HG03354 (cell line): ENCODE results near the gene CDK11B.

ENCODE experiments used
- ATAC-seq: cut with Tn5 transposase; IDR thresholded peaks from one replicate; pipeline ENCODE4 v1.9.1; 2021; ENCODE audit warnings: mild to moderate bottlenecking; ENCODE audit not compliant: unreplicated experiment, poor library complexity, severe bottlenecking

Gene CDK11B

DNA sequence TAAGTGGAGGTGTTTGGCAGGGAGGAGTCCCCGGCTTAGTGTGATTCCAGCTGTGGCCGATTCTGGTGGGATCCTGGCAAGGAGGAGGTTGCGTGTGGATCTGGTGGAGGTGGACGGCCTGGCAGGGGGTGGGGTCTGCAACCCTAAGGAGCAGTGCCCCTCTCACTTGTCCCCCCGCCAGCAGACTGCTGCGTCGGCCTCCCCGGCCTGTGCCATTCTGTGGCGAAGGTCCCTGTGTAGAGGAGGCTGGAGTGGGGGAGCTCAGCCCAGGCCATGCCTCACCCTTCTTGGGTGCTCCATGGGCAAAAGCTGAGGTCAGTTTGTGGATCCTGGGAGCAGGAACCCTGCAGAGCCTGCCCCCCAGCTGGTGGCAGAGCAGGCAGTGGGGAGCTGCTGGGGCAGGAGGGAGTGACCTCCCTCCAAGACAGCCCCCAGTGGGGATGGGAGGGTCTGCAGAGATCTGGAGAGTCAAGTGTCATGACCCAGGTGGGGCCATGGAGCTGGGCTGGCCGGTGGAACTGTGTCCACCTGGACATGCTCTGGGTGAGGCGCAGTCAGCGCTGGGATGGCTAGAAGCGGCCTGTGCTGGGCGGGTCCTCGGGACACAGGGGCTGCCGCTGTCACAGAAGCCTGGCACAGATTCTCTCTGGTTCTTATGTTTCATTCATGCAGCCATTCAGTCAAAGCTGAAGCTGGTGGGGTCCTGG is 38.2 kb downstream of the CDK11B start:
- ATAC-seq: no peak

- no peak for ATAC-seq
These were observed 38.9 kb downstream of the CDK11B start for GRCh38 chr1:1619917-1620361.

DNA sequence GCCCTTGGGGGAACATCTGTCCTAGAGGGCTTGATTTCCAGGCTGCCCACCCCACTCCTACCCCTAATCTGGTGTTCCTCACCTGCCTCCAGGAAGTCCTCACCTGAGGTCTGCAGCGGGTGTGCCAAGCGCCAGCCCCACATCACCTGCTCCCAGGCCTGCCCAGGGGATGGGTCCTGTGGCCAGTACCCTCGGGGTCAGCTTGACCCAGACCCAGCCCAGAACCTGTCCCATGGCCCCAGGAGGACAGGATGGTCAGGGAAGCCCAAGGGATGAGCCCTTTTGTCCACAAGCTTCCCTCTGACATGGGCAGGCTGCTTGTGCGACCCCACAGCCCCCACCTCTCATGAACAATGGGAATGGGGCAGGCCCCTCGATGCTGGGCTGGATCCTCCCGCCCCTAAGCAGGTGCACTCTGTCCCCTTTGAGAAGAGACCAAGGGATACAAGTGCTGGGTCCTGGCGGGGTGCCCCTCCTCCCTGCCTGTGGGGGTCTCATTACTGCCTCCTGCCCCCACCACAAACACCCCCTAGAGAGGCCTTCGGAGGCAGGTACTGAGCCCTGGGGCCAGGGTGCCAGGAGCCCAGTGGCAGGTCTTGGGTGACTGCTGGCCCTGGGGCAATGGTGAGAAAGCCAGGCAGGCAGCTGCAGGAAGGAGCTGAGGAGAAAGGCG is 40.3 kb downstream of the CDK11B start:
- ATAC-seq: no peak

DNA sequence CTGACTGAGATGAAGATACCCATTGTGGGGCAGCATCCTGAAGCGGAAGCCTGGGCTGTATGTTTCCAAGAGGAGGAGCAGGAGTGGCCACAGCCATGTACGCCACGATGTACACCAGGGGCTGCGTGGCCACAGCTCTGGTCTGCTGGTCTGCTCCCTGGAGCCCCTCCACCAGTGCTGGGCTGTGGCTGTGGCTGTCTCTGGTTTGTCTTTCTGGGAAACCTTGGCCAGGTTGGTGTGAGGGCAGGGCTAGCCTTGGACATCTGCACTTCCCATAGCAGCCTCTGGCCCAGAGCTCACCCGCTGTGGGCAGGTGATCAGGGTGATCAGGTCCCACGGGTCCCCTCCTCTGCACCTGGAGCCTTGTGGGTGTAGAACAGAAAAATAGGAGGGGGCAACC is 40.9 kb downstream of the CDK11B start:
- no peak for ATAC-seq

GRCh38 chr1:1617516-1617915 is 41.3 kb downstream of the CDK11B start:
- no peak for ATAC-seq

DNA sequence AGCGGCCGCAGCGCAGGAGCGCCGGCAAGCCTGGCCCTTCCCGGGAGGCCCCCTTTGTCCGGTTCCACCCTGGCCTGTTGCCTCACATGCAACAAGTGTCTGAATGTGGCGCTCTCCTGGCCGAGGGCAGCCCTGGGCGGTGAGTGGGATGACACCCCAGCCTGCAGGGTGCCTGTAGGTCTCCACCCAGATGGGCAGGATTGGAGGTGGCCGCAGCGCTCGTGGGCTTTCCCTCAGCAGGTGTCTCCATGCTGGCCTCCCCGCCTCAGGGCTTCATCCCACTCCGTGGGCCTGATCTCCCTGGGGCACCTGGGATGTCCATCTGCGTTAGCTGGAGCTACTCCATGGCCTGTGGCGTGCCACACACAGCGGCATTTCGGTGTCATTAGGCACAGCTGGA is 42.0 kb downstream of the CDK11B start:
- ATAC-seq: no peak

DNA sequence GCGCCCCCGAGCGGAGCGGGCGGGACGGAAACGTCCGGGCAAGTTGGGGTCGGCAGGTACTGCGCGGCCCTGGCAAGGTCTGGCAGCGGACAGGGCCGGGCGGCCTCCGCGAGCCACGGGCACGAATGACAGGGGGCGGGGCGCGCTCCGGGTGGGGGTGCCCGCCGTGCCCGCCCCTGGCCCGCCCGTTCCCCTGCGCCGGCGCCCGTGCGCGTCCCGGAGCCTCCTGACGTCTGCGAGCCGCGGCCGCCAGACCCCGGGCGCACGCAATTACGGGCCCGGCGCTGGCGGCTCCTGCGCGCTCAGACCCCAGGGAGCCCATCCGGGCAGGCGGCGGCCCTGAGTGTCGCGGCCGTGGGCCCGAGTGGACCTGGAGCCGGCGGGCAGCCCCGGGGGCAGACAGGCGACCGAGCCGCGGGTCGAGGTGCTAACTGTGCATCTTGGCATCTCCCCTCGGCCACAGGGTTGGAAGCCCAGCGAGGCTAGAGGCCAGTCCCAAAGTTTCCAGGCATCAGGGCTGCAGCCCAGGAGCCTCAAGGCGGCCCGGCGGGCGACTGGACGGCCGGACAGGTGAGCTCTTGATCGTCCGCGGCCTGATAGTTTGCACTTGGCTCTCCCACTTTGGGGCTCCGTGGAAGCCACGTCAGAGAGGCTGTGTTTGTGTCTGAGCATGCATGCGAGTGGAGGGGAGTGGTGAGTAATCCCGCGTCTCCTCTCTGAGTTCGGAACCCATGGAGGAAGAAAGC is 42.6 kb downstream of the CDK11B start:
- ATAC-seq: peak; percentile 32

- peak; percentile 83 for ATAC-seq
These were observed 43.4 kb downstream of the CDK11B start, which contains the start of gene MIB2 for GRCh38 chr1:1615256-1616044. Gene MIB2 (plus strand): TSS chr1:1615500. CDS start chr1:1623453, 7,953 bp downstream.

GRCh38 chr1:1614954-1615255 is 43.9 kb downstream of the CDK11B start:
- no peak for ATAC-seq

DNA sequence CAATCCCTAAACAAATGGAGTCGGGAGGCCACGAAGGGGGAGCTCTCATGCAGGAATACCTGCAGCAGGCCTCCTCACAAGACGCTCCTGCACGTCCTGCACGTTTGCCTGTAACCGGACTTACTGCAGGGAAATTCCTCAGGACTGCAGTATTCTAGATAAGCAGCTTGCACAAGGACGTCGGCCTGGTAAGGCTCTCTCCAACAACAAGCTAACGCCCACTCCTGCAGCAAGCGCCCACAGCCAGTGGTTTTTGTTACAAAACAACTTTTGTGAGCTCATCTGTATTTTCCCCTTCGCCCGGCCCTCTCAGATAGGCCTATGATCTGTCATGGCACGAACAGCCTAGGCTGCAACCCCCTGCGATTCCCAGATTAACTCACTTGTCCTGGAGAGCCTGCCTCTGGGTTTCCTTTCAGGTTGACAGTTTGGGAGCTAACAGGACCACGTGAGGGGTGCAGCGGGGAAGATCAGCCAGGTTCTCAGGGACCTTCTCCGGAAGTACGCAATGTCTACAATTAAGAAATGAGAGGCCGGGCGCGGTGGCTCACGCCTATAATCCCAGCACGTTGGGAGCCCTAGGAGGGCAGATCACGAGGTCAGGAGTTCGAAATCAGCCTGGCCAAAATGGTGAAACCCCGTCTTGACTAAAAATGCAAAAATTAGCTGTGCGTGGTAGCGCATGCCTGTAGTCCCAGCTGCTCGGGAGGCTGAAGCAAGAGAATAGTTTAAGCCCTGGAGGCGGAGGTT is 44.4 kb downstream of the CDK11B start:
- peak; percentile 2 for ATAC-seq

GRCh38 chr1:1613509-1614082 is 45.2 kb downstream of the CDK11B start:
- ATAC-seq: no peak

DNA sequence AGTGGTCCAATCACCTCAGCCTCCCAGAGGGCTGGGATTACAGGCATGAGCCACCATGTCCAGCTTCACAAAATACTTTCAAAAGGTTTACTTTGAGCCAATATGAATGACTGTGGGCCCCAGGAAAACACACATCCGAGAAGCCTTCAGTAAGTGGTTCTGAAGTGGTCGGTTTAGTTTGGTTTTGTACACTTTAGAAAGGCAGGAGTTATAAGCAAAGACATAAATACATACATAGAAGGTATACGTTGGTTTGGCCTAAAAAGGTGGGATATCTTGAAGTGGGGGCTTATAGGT is 46.8 kb downstream of the CDK11B start:
- ATAC-seq: no peak

DNA sequence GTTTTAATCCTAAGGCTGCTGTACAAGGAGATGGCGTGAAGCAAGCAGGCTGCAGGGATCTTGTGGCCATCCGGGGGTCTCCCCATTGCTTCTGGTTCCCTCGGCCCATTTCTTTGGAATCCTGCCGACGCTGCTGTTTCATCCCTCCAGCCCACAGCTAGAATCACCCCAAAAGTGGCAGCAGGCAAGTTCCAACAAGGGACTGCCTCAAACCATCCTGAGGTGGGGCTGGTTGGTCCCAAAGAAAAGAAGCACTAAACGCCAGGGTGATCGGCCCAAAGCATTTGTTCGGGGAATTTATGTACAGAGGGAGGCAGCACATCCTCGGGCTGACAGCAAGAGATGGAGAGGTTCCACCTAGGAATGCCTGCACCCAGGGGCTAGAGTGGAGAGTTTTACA is 48.0 kb downstream of the CDK11B start:
- no peak for ATAC-seq

GRCh38 chr1:1609822-1610485 is 48.9 kb downstream of the CDK11B start:
- no peak for ATAC-seq

DNA sequence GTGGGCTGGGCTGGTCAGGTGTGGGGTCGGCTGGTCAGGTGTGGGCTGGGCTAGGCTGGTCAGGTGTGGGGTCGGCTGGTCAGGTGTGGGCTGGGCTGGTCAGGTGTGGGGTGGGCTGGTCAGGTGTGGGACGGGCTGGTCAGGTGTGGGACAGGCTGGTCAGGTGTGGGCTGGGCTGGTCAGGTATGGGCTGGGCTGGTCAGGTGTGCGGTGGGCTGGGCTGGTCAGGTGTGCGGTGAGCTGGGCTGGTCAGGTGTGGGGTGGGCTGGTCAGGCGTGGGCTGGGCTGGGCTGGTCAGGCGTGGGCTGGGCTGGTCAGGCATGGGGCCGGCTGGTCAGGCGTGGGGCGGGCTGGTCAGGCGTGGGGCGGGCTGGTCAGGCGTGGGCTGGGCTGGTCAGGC is 52.6 kb downstream of the CDK11B start:
- ATAC-seq: no peak

DNA sequence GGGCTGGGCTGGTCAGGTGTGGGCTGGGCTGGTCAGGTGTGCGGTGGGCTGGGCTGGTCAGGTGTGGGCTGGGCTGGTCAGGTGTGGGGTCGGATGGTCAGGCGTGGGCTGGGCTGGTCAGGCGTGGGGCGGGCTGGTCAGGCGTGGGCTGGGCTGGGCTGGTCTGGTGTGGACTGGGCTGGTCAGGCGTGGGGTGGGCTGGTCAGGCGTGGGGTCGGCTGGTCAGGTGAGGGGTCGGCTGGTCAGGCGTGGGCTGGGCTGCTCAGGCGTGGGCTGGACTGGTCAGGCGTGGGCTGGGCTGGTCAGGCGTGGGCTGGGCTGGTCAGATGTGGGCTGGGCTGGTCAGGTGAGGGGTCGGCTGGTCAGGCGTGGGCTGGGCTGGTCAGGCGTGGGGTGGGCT is 53.1 kb downstream of the CDK11B start:
- no peak for ATAC-seq

DNA sequence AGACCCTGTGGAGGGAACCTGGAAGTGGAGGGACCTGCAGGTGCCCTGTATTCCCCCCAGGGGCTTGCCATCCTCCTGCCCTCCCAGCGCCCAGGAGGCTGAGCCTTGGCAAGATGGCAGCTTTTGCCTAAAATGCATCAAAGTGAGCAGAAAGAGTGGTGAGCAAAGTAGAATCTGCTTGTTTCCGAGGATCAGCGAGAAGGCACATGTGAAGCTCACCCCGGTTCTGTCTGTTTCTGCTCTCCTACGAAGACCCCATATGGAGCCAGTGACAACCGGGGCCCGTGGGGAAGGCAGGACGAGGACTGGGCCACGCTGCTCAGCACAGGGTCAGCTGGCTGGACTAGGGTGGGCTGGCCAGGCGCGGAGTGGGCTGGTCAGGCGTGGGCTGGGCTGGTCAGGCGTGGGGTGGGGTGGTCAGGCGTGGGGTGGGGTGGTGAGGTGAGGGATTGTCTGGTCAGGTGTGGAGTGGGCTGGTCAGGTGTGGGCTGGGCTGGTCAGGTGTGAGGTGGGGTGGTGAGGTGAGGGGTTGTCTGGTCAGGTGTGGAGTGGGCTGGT is 53.7 kb downstream of the CDK11B start:
- no peak for ATAC-seq

GRCh38 chr1:1604374-1605033 is 54.3 kb downstream of the CDK11B start:
- ATAC-seq: no peak
